HepG2 (cell line): Measurements from ENCODE around the gene FBXL12. TPM values are rescaled to one million over a fixed set of nuclear protein-coding genes. Genes with fewer than 3 reads are reported as not detected.

Experiments used
- MATR3 ChIP-seq: sonication (generic); formaldehyde crosslinking; IDR thresholded peaks from 2 replicates; pipeline ENCODE4 v1.4.0; 2020; ENCODE audit warnings: missing genetic modification reagents
- MBD4 ChIP-seq: IDR thresholded peaks from 2 replicates; pipeline ENCODE4 v1.6.1; 2012; ENCODE audit warnings: low read length, inconsistent platforms, borderline replicate concordance
- MYNN ChIP-seq: sonication (generic); formaldehyde crosslinking; IDR thresholded peaks from 2 replicates; pipeline ENCODE4 v1.4.0; 2020; ENCODE audit warnings: mild to moderate bottlenecking, low read depth, missing genetic modification reagents
- PRPF4 ChIP-seq: fragments of 200-400 bp; formaldehyde crosslinking; IDR thresholded peaks from 2 replicates; pipeline ENCODE4 v1.6.1; 2016; ENCODE audit warnings: low read length, low read depth; ENCODE audit not compliant: poor library complexity, severe bottlenecking
- RARG ChIP-seq: sonication (generic); formaldehyde crosslinking; IDR thresholded peaks from 2 replicates; pipeline ENCODE4 v1.4.0; 2020; ENCODE audit warnings: low read depth, mild to moderate bottlenecking, missing genetic modification reagents
- RBAK ChIP-seq: sonication (generic); formaldehyde crosslinking; IDR thresholded peaks from 2 replicates; pipeline ENCODE4 v1.5.1; 2020; ENCODE audit warnings: mild to moderate bottlenecking, missing genetic modification reagents
- REL ChIP-seq: sonication (generic); formaldehyde crosslinking; conservative IDR thresholded peaks from 2 replicates; pipeline ENCODE4 v1.8.0; 2022; ENCODE audit warnings: mild to moderate bottlenecking, missing genetic modification reagents, moderate library complexity
- SMARCC2 ChIP-seq: fragments of 450-650 bp; IDR thresholded peaks from 2 replicates; pipeline ENCODE4 v1.6.1; 2017; ENCODE audit warnings: antibody characterized with exemption, mild to moderate bottlenecking
- STAT5B ChIP-seq: sonication (generic); formaldehyde crosslinking; IDR thresholded peaks from 2 replicates; pipeline ENCODE4 v1.4.0; 2020; ENCODE audit warnings: missing genetic modification reagents
- ZBTB40 ChIP-seq, 2 experiments: fragments of 450-650 bp in 1 of 2; sonication (generic) in 1 of 2; formaldehyde crosslinking in 1 of 2; IDR thresholded peaks; 2 replicates each; pipeline versions ENCODE4 v1.6.1 to v1.8.0; 2016 to 2022; ENCODE audit warnings: antibody characterized with exemption in 1 of 2, mild to moderate bottlenecking in 1 of 2, missing genetic modification reagents in 1 of 2
- ZHX1 ChIP-seq: sonication (generic); formaldehyde crosslinking; IDR thresholded peaks from 2 replicates; pipeline ENCODE4 v1.8.1; 2022; ENCODE audit warnings: low read depth, mild to moderate bottlenecking, missing genetic modification reagents
- ZNF232 ChIP-seq: sonication (generic); formaldehyde crosslinking; IDR thresholded peaks from 2 replicates; pipeline ENCODE4 v1.4.0; 2020; ENCODE audit warnings: missing genetic modification reagents, borderline replicate concordance
- ZNF543 ChIP-seq: sonication (generic); formaldehyde crosslinking; IDR thresholded peaks from 2 replicates; pipeline ENCODE4 v1.4.0; 2020; ENCODE audit warnings: mild to moderate bottlenecking, missing genetic modification reagents
- ZNF678 ChIP-seq: sonication (generic); formaldehyde crosslinking; IDR thresholded peaks from 2 replicates; pipeline ENCODE4 v1.4.0; 2020; ENCODE audit warnings: mild to moderate bottlenecking, missing genetic modification reagents
- ZNF816 ChIP-seq: sonication (generic); formaldehyde crosslinking; IDR thresholded peaks from 2 replicates; pipeline ENCODE4 v1.8.0; 2022; ENCODE audit warnings: missing genetic modification reagents, mild to moderate bottlenecking, borderline replicate concordance
- ZXDC ChIP-seq: sonication (generic); formaldehyde crosslinking; IDR thresholded peaks from 2 replicates; pipeline ENCODE4 v1.5.0; 2020; ENCODE audit warnings: mild to moderate bottlenecking, missing genetic modification reagents
- polyA plus RNA-seq, 8 experiments: library from polyadenylated mRNA; depleted of rRNA in 3 of 8; stranded (reverse) in 7 of 8; unstranded in 1 of 8; fragments of >200 nt; fragmentation: Illumina TruSeq in 4 of 8; extraction: Trizol in 4 of 8; gene quantifications; 2 replicates each; pipeline versions ENCODE4 v1.2.1 to v1.2.3, GENCODE V29; 2011 to 2016; ENCODE audit warnings: low read depth in 4 of 8, missing spikeins in 1 of 8, mixed read lengths in 1 of 8; ENCODE audit not compliant: insufficient read depth in 1 of 8
- total RNA-seq, 5 experiments: library from RNA; depleted of rRNA; stranded (reverse); fragments of >200 nt; fragmentation: Illumina TruSeq; extraction: Trizol; gene quantifications; 2 replicates each; pipeline ENCODE4 v1.2.3, GENCODE V29; 2016; ENCODE audit warnings: low read depth in 1 of 5

The FBXL12 gene
- total and polyA plus RNA-seq, 2 of the 13 experiments (the other 11 are each of a cell fraction or from before 2014, with no cell fraction given), result 20.4 to 23.1 TPM

DNA sequence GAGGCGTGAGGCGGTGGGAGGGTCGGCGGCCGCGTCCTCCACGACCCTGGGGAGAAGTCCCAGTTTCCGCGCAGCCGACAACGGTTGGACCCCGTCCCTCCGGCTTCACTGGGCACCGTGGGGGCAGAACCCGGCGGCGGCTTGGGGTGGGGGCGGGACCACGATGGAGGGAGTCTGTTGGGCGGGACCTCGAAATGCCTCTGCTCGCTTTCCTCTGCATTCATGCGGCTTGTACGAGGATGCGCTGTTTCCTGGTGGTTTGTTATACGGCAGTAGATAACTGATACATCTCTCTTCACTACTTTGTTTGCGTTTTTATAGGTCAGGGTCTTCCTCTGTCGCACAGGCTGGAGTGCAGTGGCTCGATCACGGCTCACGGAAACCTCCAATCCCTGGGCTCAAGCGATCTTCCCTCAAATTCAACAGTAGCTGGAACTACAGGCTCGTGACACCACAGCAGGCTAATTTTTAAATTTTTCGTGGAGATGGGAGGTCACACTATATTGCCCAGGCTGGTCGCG lies 25.7 kb downstream of the FBXL12 start (continued):
- no peak for TF ChIP-seq ZXDC
- TF ChIP-seq ZBTB40 (IDR thresholded peaks at IDR 0.05), result no peak
- TF ChIP-seq ZBTB40 (CRISPR knock-in tag; IDR thresholded peaks at IDR 0.05), result no peak
- no peak for TF ChIP-seq SMARCC2
- peak; percentile 32 for TF ChIP-seq PRPF4
- no peak for TF ChIP-seq STAT5B
- TF ChIP-seq ZNF232 (CRISPR knock-in tag), result no peak
- peak; percentile 63; the same call in 1 of the 2 replicates for TF ChIP-seq RBAK (CRISPR knock-in tag)
- TF ChIP-seq RARG, result no peak
- no peak for TF ChIP-seq ZHX1
- TF ChIP-seq REL (CRISPR knock-in tag), result no peak
- TF ChIP-seq MYNN (CRISPR knock-in tag), result no peak
- no peak for TF ChIP-seq MBD4
- TF ChIP-seq MATR3, result no peak
- TF ChIP-seq ZNF543 (CRISPR knock-in tag), result no peak
- TF ChIP-seq ZNF678 (CRISPR knock-in tag), result no peak
- no peak for TF ChIP-seq ZNF816 (CRISPR knock-in tag)
